ENCODE results near the gene TCFL5.

- TF ChIP-seq CTCF (IDR thresholded peaks at IDR 0.05; ENCODE audit: low read length) (no peak), EZH2 (IDR thresholded peaks at IDR 0.05; ENCODE audit: borderline replicate concordance, low read length) (no peak)
Observed at GRCh38 chr20:62816031-62816883, 45.4 kb downstream of the TCFL5 start.

Data from OCI-LY1 (cell line).